Stimulated activated CD8-positive, alpha-beta memory T cell treated with anti-CD3 and anti-CD28 coated beads, Interleukin-15, amount 100 ng/mL, for 24 hours (primary cell): ENCODE results near the gene ARHGAP24.
"Not testable (repeated sequence)": the region's sequence is repeated elsewhere in the genome, so short reads cannot be mapped to it uniquely, and the experiment has no call there.

Source experiments
- DNase-seq: peaks from one replicate; pipeline ENCODE4 v3.0.0-alpha.2; 2020; ENCODE audit warnings: low read depth

ARHGAP24 gene

DNA sequence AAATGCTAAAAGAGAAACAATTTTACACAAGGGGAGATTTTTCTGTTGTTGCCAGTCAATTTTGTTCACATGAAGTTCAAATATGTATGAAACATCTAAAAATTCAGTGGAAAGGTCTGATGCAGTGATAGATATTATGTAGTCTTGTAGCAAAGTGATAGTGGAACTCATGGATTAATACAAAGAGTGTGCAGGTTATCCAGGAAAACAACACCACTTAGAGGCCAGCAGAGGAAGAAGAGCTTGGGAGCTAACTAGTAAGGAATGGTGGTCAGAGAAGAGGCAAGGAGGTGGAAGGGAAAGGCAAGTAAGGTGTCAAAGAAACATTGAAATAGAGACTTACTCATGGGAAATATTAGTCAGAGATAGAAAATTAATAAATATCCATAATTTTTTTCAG, 489.3 kb downstream of the ARHGAP24 start:
- no peak for DNase-seq

DNA sequence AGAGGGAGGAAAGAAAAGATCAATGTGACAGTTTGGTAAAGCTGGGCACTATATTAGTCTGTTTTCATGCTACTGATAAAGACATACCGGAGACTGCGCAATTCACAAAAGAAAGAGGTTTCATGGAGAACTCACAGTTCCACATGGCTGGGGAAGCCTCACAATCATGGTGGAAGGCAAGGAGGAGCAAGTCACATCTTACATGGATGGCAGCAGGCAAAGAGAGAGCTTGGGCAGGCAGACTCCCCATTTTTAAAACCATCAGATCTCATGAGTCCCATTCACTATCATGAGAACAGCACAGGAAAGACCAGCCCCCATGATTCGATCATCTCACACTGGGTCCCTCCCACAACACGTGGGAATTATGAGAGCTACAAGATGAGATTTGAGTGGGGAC, 490.1 kb downstream of the ARHGAP24 start:
- DNase-seq, result not testable (repeated sequence)

DNA sequence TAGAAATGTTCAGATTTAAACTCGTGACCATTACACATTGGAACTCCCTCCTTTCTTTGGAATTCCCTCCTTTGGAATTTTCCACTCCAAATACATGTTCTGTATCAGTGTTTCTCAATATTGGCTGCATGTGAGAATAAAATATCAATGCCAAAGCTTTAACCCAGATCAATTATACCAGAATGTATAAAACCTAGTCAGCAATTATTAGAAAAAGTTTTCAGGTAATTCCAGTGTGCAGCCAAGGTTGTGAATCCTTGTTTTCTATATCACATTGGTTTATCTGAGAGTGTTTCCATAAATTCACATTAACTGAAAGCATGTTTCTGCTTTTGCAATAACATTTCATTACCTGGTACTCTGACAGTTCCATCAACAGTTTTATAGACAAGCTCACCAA, 490.6 kb downstream of the ARHGAP24 start:
- no peak for DNase-seq

DNA sequence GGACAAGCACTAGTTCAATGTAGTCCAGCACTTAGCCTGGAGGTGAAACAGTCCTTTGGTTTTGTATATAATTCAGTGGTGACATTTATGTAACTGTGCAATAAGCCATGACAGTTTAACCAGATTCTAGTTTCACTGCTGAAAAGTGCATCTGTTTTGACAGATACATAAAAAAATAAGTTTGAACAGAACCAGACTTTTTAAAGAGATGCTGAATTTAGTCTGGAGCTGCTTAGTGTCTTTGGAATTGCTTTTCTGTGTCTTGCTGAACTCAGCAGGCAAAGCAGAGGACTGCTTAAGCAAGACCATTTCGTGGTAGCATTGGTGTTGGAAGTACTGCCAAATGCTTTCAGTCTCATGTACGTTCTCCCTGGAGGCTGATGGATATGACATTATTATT, 491.4 kb downstream of the ARHGAP24 start:
- DNase-seq, result no peak

DNA sequence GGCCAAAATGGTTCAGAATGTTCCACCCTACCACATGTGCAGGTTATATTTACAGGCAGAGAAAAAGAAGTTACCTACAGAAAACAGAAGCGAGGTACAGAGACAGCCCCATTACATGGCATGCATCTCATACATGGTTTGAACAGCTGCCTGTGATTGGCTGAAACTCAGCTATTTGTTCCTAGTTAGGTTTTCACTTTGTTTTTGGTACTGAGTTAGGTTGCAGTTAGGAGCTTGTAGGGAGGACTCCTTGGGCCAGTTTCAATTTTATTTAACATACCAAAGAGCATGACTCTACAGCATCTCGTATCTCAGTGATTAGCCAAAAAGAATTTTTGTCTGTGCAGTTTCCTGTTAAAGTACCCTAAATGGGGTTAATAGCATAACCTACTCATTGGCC, 492.9 kb downstream of the ARHGAP24 start:
- DNase-seq, result no peak

DNA sequence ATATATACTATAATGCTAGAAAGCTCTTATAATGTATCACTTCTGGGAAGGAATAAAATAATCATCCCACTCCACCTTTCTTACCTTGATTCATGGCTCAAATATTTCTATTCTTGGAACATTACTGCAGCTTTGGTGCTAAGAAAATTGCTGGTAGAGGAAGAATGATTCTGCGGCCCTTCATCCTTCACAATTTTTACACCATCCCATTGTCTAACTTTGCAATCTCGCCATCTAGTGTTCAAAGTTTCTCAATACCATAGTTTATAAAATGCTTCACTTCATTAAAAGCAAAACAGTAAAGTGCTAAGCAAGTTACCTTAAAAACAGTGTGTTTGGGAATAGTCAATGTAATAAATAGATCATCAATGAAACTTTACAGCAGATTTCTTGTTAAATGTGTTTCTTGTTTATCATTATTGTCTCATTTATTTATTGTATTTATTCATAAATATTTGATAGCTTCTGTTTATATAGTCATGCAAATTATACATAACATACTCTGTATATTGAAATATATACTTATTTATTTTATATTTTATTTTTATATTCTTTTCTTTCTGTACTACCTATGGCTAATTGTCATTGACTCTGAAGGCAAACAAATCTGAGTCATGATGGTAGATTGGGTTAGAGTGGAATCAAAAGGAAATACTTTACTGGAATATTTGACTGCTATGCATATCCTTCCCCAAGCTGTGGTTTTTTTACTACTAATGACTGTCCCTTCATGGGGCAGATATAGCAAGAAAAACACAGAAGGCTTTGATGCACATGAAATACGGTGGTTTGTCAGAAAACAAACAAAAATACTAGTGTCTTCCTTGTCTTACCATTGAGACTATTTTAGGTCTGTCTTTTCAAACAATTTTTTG, 494.2 kb downstream of the ARHGAP24 start:
- DNase-seq, result no peak

DNA sequence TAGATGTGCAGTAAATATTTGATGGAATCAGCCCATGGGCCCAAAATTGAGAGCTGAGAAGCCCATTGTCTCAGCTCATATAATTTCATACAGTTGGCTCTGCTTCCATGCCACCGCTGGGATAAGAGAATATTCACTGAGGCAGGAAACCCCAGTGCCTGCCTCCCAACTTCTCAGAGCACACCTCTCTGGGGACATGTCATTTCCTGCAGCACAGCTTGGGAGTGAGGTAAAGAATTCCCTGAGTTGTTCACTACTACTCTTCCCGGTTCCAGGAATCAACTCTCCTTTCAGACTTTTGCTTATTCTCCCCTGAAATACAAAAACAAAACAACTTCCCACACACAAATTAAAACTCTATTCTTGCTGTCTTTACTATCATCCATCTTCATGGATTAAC, 495.6 kb downstream of the ARHGAP24 start:
- DNase-seq, result no peak

DNA sequence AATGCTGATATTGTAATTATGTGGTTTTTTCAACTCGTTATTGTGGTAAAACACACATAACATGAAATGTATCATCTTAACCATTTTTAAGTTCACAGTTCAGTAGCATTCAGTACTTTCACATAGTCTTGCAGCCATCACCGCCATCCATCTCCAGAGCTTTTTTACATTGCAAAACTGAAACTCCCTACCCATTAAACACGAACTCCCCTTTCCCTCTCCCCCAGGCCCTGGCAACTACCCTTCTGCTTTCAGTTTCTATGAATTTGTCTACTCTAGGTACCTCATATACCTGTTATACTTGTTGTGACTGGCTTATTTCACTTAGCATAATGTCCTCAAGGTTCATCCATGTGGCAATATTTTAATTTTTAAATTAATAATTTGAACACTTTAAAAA, 504.3 kb downstream of the ARHGAP24 start:
- no peak for DNase-seq

DNA sequence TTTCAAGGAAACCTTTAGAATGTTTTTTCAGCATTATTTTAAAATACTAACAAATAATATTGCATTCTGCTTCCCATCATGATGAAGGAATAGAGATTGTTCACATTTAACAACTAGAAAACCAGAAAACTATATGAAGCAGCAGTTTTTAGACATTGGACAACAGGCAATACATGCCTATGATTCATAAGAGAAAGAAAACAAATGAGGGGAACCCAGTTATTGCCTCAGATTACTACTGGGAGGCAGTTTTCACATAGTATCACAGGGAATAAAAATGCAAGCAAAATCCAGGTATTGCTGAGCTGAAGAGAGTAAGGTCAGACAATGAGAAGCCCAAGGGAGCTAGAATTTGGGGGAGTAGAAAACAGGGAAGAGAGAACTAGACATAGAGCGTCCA, 511.3 kb downstream of the ARHGAP24 start:
- no peak for DNase-seq

DNA sequence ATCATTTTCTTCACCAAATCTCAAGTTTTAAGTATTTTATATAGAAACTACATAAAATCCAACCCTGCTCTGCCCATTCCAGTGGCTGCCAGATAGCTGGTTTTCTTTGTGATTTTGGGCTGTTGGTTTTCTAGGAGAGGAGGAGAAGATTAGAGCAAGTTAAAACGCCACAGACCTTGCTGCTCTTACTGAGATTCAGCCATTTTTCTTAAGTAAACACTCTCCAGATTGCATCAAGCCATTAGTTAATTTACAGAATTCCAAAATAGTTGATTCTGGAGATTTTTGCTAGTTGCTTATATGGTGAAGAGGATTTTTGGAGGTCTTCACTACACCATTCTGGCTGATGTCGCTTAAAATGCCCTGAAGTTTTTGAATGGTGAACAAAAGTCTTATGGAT, 518.7 kb downstream of the ARHGAP24 start:
- no peak for DNase-seq

DNA sequence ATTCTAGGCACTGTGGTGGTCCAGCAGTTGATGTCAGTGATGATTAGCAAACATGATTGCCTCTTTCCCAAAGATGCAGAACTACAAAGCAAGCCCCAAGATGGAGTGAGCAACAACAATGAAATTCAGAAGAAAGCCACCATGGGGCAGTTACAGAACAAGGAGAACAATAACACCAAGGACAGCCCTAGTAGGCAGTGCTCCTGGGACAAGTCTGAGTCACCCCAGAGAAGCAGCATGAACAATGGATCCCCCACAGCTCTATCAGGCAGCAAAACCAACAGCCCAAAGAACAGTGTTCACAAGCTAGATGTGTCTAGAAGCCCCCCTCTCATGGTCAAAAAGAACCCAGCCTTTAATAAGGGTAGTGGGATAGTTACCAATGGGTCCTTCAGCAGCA, 519.6 kb downstream of the ARHGAP24 start:
- DNase-seq, result no peak

DNA sequence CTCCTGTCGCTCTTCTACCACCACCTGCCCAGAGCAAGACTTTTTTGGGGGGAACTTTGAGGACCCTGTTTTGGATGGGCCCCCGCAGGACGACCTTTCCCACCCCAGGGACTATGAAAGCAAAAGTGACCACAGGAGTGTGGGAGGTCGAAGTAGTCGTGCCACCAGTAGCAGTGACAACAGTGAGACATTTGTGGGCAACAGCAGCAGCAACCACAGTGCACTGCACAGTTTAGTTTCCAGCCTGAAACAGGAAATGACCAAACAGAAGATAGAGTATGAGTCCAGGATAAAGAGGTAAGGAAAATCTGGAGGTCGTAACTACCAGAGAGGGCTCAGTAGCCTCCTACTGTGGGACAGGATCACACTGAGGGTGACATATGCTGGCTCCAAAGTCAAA, 520.4 kb downstream of the ARHGAP24 start:
- no peak for DNase-seq

DNA sequence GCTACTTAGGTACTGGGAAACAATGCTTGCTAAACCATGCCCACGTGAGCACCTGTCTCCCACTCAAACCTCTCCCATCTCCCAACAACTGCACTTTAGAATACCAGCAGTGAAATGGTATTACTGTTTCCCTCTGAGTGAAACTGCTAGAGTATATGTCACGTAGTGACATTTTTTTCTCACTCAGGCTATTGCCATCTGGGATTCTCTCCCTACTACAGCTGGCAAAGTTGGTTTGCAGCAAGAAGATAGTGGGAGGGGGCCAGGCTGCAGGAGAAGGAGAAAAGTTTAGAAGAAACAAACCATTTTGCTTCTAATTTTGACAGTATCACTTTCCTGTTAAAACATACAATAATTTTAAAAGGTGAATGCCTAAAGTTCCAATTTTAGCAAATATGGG, 526.6 kb downstream of the ARHGAP24 start:
- no peak for DNase-seq

DNA sequence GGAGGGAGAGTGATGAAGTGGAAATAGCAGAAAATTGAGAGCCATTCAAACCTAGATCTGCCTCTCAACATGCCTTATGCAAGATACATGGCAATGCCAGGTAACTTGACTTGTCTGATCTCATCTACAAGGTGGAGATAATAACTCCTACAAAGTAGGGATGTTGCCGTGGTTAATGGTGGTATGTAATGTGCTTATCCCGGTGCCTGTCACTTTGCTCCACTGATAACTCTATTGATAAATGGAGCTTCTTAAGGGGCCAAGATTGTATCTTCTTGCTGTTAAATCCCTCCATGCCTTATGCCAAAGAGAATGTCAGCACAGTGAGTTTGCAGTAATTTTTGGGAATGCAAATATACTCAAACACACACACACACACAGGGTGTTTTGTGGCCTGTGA, 529.1 kb downstream of the ARHGAP24 start:
- DNase-seq, result no peak

DNA sequence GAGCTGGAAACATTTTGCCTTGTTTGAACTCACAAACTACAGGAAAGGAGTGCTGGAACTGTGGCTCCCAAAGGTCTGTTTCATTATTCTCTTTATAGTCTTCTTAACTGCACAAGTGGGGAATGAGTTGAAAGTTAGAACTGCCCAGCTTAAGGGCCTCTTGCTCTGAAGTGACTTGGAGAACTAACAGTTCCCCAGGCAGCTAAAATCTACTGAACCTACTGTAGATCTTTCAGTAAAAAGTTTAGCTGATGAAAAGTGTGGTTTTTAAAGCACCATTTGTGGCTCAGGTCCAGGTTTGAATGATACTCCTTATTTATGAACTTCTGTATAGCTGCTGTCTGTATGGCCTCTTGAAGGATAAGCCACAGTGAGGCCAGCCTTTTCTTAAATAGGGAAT, 531.1 kb downstream of the ARHGAP24 start:
- DNase-seq, result no peak

DNA sequence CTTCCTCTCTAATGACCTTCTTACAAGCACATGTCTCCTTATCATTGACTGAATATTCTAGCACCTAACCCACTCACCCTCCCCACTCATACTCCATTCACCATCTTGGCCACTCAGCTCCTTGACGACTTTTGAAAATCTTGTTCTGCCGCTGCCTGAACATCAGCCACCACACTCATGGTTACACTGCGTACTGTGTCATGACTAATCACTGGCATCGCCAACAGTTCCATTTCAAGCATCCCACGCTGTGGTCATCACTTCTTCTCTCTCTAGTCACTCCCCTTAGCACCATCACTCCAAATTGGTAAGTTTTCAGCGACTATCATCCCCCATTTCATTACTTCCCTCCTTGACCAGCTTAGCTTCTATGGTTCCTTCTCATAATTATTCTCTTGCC, 532.1 kb downstream of the ARHGAP24 start:
- no peak for DNase-seq

DNA sequence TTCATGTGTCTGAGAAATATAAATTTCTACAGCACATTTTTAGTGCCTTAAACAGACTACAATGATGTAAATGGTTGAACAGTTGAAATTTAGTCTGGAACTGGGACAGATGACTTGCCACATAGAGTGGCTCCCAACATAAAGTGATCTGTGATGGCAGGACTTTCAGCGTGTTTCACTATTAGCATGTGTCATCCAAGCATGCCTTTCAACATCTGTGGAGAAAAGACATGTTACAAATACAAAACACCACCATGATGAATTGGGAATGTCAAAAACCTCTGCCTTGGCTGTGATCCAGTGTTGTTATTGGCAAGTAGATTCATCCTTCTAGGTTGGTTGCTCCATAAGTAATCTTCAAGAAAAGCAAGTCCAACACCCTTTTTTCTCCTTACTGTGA, 536.2 kb downstream of the ARHGAP24 start:
- DNase-seq, result no peak

DNA sequence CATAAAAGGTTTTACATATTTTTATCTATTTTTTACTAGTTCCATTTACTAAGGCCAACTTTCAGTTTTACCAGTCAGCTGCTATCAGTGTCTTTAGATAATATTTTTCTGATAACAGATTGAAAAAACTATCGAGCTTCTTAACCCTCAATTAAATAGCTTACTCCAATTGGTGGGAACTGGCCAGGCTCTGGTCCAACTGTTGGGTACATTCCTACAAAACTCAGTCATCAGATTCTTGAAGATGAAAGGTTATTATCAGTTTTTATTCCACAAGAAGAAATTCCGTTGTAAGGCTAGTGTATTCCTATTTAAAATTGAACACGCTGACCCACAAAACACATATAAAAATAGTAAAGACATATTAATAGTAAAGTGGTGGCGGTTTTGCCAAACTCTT, 538.7 kb downstream of the ARHGAP24 start:
- no peak for DNase-seq

DNA sequence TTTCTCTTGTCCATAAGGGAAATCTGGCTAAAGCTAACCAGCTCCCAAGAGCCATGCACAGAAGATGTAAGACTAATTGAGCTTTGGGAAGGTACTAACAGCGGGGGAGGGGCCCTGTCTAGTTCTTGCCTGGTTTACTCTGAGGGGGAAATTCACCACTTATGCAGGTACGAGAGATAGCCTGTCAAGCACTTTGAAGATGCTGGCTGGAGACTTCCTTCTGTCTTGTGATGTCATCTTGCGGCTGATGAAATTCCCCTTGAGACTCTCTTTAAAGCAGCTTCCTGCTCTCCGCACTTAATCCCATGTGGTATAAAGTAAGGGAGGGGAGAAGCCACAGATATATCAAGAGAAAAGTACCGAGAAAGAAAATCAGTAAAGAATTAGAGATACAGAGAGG, 539.6 kb downstream of the ARHGAP24 start:
- DNase-seq, result no peak

DNA sequence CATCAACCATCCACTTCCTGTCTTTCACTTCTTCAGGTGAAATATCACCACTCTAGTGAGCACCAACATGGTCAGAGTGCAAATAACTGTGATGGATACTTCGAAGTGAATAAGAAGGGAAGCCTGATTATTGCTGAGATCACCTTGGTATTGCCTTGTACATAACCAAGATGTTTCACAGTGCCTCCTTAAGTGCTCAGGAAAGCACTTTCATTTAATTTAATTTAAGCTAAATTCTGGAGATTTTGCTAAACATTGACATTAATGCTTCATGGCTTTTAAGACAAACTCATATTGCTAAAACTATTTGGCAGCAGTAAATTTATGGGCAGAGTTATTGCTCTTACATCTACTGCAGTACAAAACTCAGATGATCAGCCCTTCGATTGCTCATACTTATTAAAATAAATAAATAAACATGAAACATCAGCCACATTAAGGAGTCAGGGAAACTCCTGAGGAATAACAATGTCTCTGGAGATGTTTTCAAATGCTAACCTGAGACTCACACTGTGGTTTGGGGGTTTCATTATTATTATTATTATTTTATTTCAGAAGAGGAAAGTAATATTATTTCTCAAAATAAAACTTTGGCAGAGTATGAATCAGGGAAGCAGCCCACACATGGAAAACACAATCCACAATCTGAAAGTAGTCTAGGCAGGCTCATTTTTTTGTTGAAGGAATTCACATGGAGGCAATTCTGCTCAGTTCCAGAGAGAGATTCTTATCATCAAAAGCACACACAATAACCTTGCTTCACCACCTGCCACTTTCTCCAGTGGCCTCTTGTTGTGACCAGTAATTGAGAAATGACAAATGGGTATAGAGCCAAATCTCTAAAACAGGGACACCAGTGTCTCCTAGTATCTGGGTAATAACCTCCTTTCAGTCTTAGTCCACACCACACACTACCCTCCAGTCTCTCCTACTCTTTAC, 540.7 kb downstream of the ARHGAP24 start:
- DNase-seq, result no peak

DNA sequence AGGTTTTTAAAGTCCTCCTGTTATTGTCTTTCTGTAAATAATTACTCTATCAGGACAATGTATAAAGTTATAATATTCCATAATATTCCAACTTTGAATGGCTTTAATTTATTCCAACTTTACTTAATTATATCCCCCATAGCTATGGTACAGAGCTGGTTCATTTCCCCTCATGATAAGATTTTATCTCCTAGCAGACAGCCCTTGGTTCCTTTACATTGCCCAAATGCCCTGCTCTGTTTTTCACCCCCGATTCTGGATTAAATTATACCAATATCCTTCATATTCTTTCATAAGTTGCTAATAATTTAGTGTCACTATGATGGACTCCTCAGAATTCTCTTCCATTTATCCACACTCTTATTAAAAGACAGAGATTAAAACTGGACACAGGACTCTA, 544.4 kb downstream of the ARHGAP24 start:
- DNase-seq, result no peak

DNA sequence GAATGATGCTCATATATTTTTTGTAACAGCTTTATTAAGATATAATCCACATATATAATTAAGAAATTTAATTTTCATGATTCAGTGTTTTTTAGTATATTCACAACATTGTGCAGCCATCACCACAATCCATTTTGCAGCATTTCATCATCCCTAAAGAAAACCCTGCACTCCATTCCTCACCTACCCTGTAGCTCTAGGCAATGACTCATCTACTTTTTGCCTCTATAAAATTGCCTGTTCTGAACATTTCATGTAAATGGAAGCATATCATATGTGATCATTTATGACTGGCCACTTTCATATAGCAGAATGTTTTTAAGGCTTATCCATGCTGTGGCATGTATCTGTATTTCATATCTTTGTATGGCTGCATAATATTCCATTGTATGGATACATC, 545.0 kb downstream of the ARHGAP24 start:
- DNase-seq, result no peak

DNA sequence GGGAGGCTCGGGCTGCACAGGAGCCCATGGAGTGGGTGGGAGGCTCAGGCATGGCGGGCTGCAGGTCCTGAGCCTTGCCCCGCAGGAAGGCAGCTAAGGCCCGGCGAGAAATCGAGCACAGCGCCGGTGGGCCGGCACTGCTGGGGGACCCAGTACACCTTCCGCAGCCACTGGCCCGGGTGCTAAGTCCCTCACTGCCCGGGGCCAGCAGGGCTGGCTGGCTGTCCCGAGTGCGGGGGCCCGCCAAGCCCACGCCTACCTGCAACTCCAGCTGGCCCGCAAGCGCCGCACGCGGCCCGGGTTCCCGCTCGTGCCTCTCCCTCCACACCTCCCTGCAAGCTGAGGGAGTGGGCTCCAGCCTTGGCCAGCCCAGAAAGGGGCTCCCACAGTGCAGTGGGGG, 546.7 kb downstream of the ARHGAP24 start:
- DNase-seq, result not testable (repeated sequence)
